ENCODE data around the gene TMEM150A. TPM values are rescaled to one million over a fixed set of nuclear protein-coding genes. Genes with fewer than 3 reads are reported as not detected.

TMEM150A gene
- total and polyA plus RNA-seq, 2 of the 13 experiments (the other 11 are each of a cell fraction or from before 2014, with no cell fraction given): 30.1 to 70.4 TPM

GRCh38 chr2:85649201-85650190 is 47.0 kb upstream of the TMEM150A start (continued):
- TF ChIP-seq THYN1 (CRISPR knock-in tag; IDR thresholded peaks at IDR 0.05; ENCODE audit: borderline replicate concordance, low read depth) (no peak), ZMYM3 (CRISPR knock-in tag; IDR thresholded peaks at IDR 0.05) (no peak), GTF3A (CRISPR knock-in tag; conservative IDR thresholded peaks at IDR 0.05) (no peak), ZNF512B (CRISPR knock-in tag; IDR thresholded peaks at IDR 0.05; ENCODE audit: borderline replicate concordance) (no peak), SP4 (CRISPR knock-in tag; IDR thresholded peaks at IDR 0.05) (no peak)

- Histone ChIP-seq H3K79me2 (ENCODE audit: insufficient read depth, low read length) (no peaks in the 10 kb centered on the region), H3K9ac (ENCODE audit: insufficient read depth, low read depth, low read length) (no peak overlapping the region), H3K4me1 (ENCODE audit: insufficient read depth, low read length) (no peaks in the 10 kb centered on the region), H4K20me1 (ENCODE audit: insufficient read depth, low read length) (no peaks in the 10 kb centered on the region), H3K4me2 (ENCODE audit: low read depth, low read length) (no peak overlapping the region), H3K36me3 (replicated peaks in 1 of 2; ENCODE audit: control insufficient read depth in 1 of 2, insufficient read depth in 2 of 2, low read length in 2 of 2) (peaks cover 35 to 86% of the 10 kb centered on the region in 2 experiments), H2AFZ (ENCODE audit: low read length) (no peak overlapping the region), H3K27ac (ENCODE audit: extremely low read length, insufficient read depth, low read length) (no peak overlapping the region), H3K9me3 (ENCODE audit: low read length) (no peaks in the 10 kb centered on the region), H3K27me3 (ENCODE audit: control insufficient read depth in 1 of 2, insufficient read depth in 2 of 2, low read length in 2 of 2) (no peaks in the 10 kb centered on the region), H3K4me3 (replicated peaks in 1 of 3; ENCODE audit: insufficient read depth in 1 of 3, low read depth in 2 of 3, low read length in 3 of 3) (no peak overlapping the region)
- intact Hi-C loops (cut with micrococcal nuclease; ENCODE audit: unreplicated experiment): no loop called here
- in situ Hi-C loops (cut with HindIII; ENCODE audit: extremely low pct_ligation_motif_present, low pct_unique_long_range_greater_than_20kb): no loop called here
- ChIA-PET POLR2A (no interaction called here), CTCF (ENCODE audit: low intra/inter-chr PET ratio, low total read pairs) (interaction anchor here (0.8 kb wide), 1 partner anchor 59 kb away, joined by 3 read pairs; no protein-coding TSS in a partner anchor)
- DNase-seq (ENCODE audit: low spot score) (no peak), FAIRE-seq (no peak), ATAC-seq (peak; percentile 68)
- 90% methylated on average over 2 of the region's 2 CpGs for WGBS (ENCODE audit: low lambda C conversion rate)
- BruUV-seq (replicated peaks): no TSS peak
- no peak for TF ChIP-seq ZBTB4 (CRISPR knock-in tag; IDR thresholded peaks at IDR 0.05; ENCODE audit: borderline replicate concordance)
- peak; percentile 35 for TF ChIP-seq CTCF (CRISPR knock-in tag; IDR thresholded peaks at IDR 0.05)
- no peak for TF ChIP-seq ZNF576 (CRISPR knock-in tag; IDR thresholded peaks at IDR 0.05)
- no peak for TF ChIP-seq ZNF616 (CRISPR knock-in tag; IDR thresholded peaks at IDR 0.05; ENCODE audit: low read depth)
- no peak for TF ChIP-seq ZNF510 (CRISPR knock-in tag; IDR thresholded peaks at IDR 0.05; ENCODE audit: low read depth)
Measured at GRCh38 chr2:85648619-85649018, 46.1 kb upstream of the TMEM150A start.
